ENCODE data around the gene TMEM120B. TPM values are rescaled to one million over a fixed set of nuclear protein-coding genes. Genes with fewer than 3 reads are reported as not detected.

TMEM120B gene
- total and polyA plus RNA-seq, 2 of the 4 experiments (the other 2 are of a cell fraction): 10.6 to 18.4 TPM

DNA sequence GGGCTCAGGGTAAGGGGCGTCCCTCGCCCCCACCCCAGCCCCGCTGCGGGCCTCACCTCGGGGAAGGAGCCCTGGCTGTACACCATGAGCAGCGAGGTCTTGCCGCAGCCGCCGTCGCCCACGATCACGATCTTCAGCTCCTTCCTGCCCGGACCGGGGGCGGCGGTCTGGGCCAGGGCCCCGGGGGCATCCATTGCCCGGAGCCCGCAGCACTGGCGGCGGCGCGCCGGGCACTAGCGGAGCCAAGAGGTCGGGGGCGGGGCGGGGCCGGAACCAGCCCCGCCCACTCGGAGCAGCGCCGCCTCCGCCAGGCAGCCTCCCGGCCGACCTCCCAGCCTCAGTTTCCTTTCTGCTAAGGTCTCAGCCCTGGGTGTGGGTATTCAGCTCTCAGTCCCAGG lies 80.9 kb downstream of the TMEM120B start, which contains the start of gene RHOF (continued):
- no peak for TF ChIP-seq ELK1 (IDR thresholded peaks at IDR 0.05; ENCODE audit: borderline replicate concordance, low read depth, low read length)

DNA sequence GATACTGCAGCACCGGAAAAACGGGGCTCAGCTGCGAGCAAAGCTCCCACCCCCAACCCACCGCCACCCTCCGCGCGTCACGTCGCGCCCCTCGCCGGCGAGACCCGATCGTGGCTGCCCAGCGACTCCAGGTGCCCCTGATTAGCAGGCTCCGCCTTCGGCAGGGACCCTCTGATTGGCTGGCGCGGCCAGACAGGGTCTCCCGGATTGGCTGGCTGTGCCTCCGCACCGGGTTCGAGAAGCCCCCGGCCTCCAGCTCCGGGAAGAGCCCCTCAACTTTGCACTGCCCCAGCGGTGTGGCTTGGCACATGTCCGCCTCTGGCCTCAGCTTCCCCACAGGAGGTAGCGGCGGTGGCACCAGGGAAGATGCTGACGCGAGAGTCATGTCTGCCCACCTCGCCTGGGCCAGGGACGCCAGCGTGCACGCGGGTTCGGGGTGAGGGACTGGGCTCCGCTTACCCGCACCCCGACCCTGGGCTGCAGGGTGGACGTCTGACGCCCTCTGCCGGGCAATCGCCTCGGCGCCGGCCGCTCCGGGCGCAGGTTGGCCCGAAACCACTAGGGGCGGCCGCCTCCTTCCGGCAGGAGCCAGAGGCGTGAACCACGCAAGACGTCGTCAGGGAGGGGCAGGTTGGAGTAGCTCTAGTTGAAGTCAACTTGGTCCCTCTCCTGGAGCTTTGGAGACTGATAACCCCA lies 81.4 kb downstream of the TMEM120B start:
- dilution Hi-C loops (cut with HindIII; ENCODE audit: low sequenced_read_pairs, unreplicated experiment) (no loop called here), in situ Hi-C loops (cut with MboI; ENCODE audit: low sequenced_read_pairs) (no loop called here), intact Hi-C loops (cut with micrococcal nuclease) (loop anchor here (1.0 to 10.0 kb wide), 4 partner anchors 18 to 239 kb away; partner anchors contain the start of gene TMEM120B)
- peak overlapping the region; percentile 69 for H2AK5ac ChIP-seq (ENCODE audit: low read depth, low read length)
- peak overlapping the region; percentile 93 for H3K4me2 ChIP-seq (ENCODE audit: low read depth, low read length)
- H2AK9ac ChIP-seq (replicated peaks; ENCODE audit: low read depth, low read length, poor library complexity): peak overlapping the region; percentile 97
- H3K36me3 ChIP-seq (ENCODE audit: control insufficient read depth, insufficient read depth, low read length): peaks cover 9% of the 10 kb centered on the region; the same call in 1 of the 2 replicates
- peak overlapping the region; percentile 95 for H2AFZ ChIP-seq (replicated peaks; ENCODE audit: low read length, poor library complexity)
- BruUV-seq (replicated peaks): no TSS peak
- 0 out of 2 replicates have a peak overlapping the region, but pooled peaks have one; percentile 7 for H4K91ac ChIP-seq (ENCODE audit: insufficient read depth, low read depth, low read length)
- H3K27ac ChIP-seq (ENCODE audit: insufficient read depth, low read length): peak overlapping the region; percentile 28
- POLR2A ChIA-PET (ENCODE audit: unreplicated experiment): interaction anchor here (0.6 to 2.0 kb wide), 4 partner anchors 9 to 290 kb away, joined by 5 to 10 read pairs (median 5); no protein-coding TSS in a partner anchor
- WGBS, 2 experiments (ENCODE audit: extremely low coverage in 2 of 2, insufficient read length in 1 of 2): 2% methylated on average over 33 of the region's 59 CpGs; no CpG with 5 or more reads in 1 of the 2 experiments
- peaks cover 6% of the 10 kb centered on the region; the same call in 1 of the 2 replicates for H3K9me1 ChIP-seq (ENCODE audit: insufficient read depth, low read length)
- H3K56ac ChIP-seq (ENCODE audit: extremely low read depth, insufficient read depth, low read length): no peak overlapping the region
- peak overlapping the region; percentile 54; the same call in 1 of the 2 replicates for H3K23ac ChIP-seq (ENCODE audit: low read depth, low read length)
- CTCF ChIA-PET: interaction anchor here (0.5 to 3.9 kb wide), 35 partner anchors 9 to 1367 kb away, joined by 3 to 49 read pairs (median 5); partner anchors contain the start of genes PSMD9, SETD1B and TMEM120B
- DNase-seq: peak; percentile 89
- peaks cover 26% of the 10 kb centered on the region for H3K4me1 ChIP-seq (ENCODE audit: control insufficient read depth, insufficient read depth, low read length)
- peak overlapping the region; percentile 48 for H3K4me3 ChIP-seq (ENCODE audit: insufficient read depth, low read depth, low read length)
- ATAC-seq (ENCODE audit: low read depth): peak; percentile 76
- no peaks in the 10 kb centered on the region for H3K27me3 ChIP-seq (ENCODE audit: control insufficient read depth, insufficient read depth, low read length)
- H3K9me3 ChIP-seq (ENCODE audit: control insufficient read depth, insufficient read depth, low read length): no peaks in the 10 kb centered on the region
- H4K8ac ChIP-seq (ENCODE audit: low read depth in 2 of 2, low read length in 2 of 2): peak overlapping the region; percentile 8 to 72; a peak in 3 of 4 replicates
- H2BK20ac ChIP-seq (ENCODE audit: low read depth, low read length): 0 out of 2 replicates have a peak overlapping the region, but pooled peaks have one; percentile 38
- H3K9ac ChIP-seq (ENCODE audit: low read depth, low read length): peak overlapping the region; percentile 31
- H2BK5ac ChIP-seq (ENCODE audit: low read depth, low read length, poor library complexity, severe bottlenecking): peak overlapping the region; percentile 39
- H3K14ac ChIP-seq (replicated peaks; ENCODE audit: low read depth, low read length): peak overlapping the region; percentile 61
- H4K5ac ChIP-seq (ENCODE audit: low read depth, low read length): peak overlapping the region; percentile 17; the same call in 1 of the 2 replicates
- H2BK15ac ChIP-seq (ENCODE audit: low read depth, low read length): no peak overlapping the region; the same call in 2 of the 3 replicates
- 0 out of 2 replicates have a peak overlapping the region, but pooled peaks have one; percentile 55 for H2BK120ac ChIP-seq (ENCODE audit: low read depth, low read length)
- H3K79me1 ChIP-seq (ENCODE audit: low read depth in 1 of 2, low read length in 2 of 2): peaks cover 6 to 42% of the 10 kb centered on the region in 2 experiments; a peak in 3 of 4 replicates
- no peak overlapping the region for H3K18ac ChIP-seq (ENCODE audit: low read depth, low read length)
- peaks cover 8% of the 10 kb centered on the region; the same call in 1 of the 2 replicates for H4K20me1 ChIP-seq (ENCODE audit: insufficient read depth, low read length)
- peak overlapping the region; percentile 76 for H3K4ac ChIP-seq (ENCODE audit: low read depth, low read length)
- TF ChIP-seq RCOR1 (IDR thresholded peaks at IDR 0.05; ENCODE audit: insufficient replicate concordance, low read length) (no peak), MXI1 (IDR thresholded peaks at IDR 0.05; ENCODE audit: borderline replicate concordance, low read depth, low read length) (peak; percentile 76), MAZ (IDR thresholded peaks at IDR 0.05; ENCODE audit: borderline replicate concordance, low read depth, low read length) (peak; percentile 92), SMC3 (IDR thresholded peaks at IDR 0.05; ENCODE audit: low read depth, low read length) (peak; percentile 90), CTCF (conservative IDR thresholded peaks at IDR 0.05; ENCODE audit: low read depth, low read length) (peak; percentile 100), FOS (IDR thresholded peaks at IDR 0.05; ENCODE audit: low read depth, low read length) (0 out of 2 replicates have a peak, but pooled peaks have one; percentile 1), CHD1 (IDR thresholded peaks at IDR 0.05; ENCODE audit: low read depth, low read length) (no peak)
- TF ChIP-seq, protein P1, sequence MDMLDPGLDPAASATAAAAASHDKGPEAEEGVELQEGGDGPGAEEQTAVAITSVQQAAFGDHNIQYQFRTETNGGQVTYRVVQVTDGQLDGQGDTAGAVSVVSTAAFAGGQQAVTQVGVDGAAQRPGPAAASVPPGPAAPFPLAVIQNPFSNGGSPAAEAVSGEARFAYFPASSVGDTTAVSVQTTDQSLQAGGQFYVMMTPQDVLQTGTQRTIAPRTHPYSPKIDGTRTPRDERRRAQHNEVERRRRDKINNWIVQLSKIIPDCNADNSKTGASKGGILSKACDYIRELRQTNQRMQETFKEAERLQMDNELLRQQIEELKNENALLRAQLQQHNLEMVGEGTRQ (IDR thresholded peaks at IDR 0.05; ENCODE audit: low read depth, low read length): 0 out of 2 replicates have a peak, but pooled peaks have one; percentile 12

All from IMR-90 (cell line).